ENCODE data around the gene LRP11.
"Not testable (repeated sequence)": the region's sequence is repeated elsewhere in the genome, so short reads cannot be mapped to it uniquely, and the experiment has no call there.

LRP11 gene

GRCh38 chr6:149863698-149864577 lies at the start of gene LRP11:
LRP11 (minus strand) TSS chr6:149864359; CDS start chr6:149864020, 339 bp downstream.
- DNase-seq (ENCODE audit: insufficient read length, low spot score): peak; percentile 85
- FAIRE-seq: no peak

GRCh38 chr6:149913540-149914240 lies 49.5 kb upstream of the LRP11 start:
- no peak for DNase-seq (ENCODE audit: insufficient read length, low spot score)
- FAIRE-seq: peak; percentile 49

GRCh38 chr6:149913085-149913484 lies 48.9 kb upstream of the LRP11 start:
- FAIRE-seq: no peak
- no peak for DNase-seq (ENCODE audit: insufficient read length, low spot score)

- not testable (repeated sequence) for DNase-seq (ENCODE audit: insufficient read length, low spot score); FAIRE-seq
Measured at GRCh38 chr6:149912680-149913079, 48.5 kb upstream of the LRP11 start.

- no peak for FAIRE-seq
- DNase-seq (ENCODE audit: insufficient read length, low spot score): no peak
Measured at GRCh38 chr6:149910721-149911151, 46.6 kb upstream of the LRP11 start.

GRCh38 chr6:149909701-149910470 lies 45.7 kb upstream of the LRP11 start:
- DNase-seq (ENCODE audit: insufficient read length, low spot score): no peak
- FAIRE-seq: no peak

GRCh38 chr6:149908480-149908879 lies 44.3 kb upstream of the LRP11 start:
- DNase-seq (ENCODE audit: insufficient read length, low spot score); FAIRE-seq: not testable (repeated sequence)

- no peak for DNase-seq (ENCODE audit: insufficient read length, low spot score)
- no peak for FAIRE-seq
Measured at GRCh38 chr6:149907317-149907716, 43.2 kb upstream of the LRP11 start.

- DNase-seq (ENCODE audit: insufficient read length, low spot score) (no peak), FAIRE-seq (no peak)
Measured at GRCh38 chr6:149906405-149906804, 42.2 kb upstream of the LRP11 start.

GRCh38 chr6:149905911-149906371 lies 41.8 kb upstream of the LRP11 start:
- no peak for DNase-seq (ENCODE audit: insufficient read length, low spot score)
- FAIRE-seq: no peak

GRCh38 chr6:149905371-149905910 lies 41.3 kb upstream of the LRP11 start:
- FAIRE-seq: no peak
- no peak for DNase-seq (ENCODE audit: insufficient read length, low spot score)

- no peak for DNase-seq (ENCODE audit: insufficient read length, low spot score)
Measured at GRCh38 chr6:149904661-149905370, 40.7 kb upstream of the LRP11 start.

GRCh38 chr6:149903938-149904611 lies 39.9 kb upstream of the LRP11 start:
- no peak for DNase-seq (ENCODE audit: insufficient read length, low spot score)
- FAIRE-seq: no peak

More at GRCh38 chr6:149904661-149905370, 40.7 kb upstream of the LRP11 start:
- FAIRE-seq: no peak

- FAIRE-seq (no peak), DNase-seq (ENCODE audit: insufficient read length, low spot score) (no peak)
Measured at GRCh38 chr6:149901444-149902140, 37.4 kb upstream of the LRP11 start.

GRCh38 chr6:149900620-149901443 lies 36.7 kb upstream of the LRP11 start:
- FAIRE-seq: no peak
- DNase-seq (ENCODE audit: insufficient read length, low spot score): no peak

GRCh38 chr6:149899926-149900619 lies 35.9 kb upstream of the LRP11 start:
- FAIRE-seq (no peak), DNase-seq (ENCODE audit: insufficient read length, low spot score) (no peak)

- FAIRE-seq (no peak), DNase-seq (ENCODE audit: insufficient read length, low spot score) (no peak)
Measured at GRCh38 chr6:149899486-149899885, 35.3 kb upstream of the LRP11 start.
